ENCODE data around the gene FANCC. TPM values are rescaled to one million over a fixed set of nuclear protein-coding genes. Genes with fewer than 3 reads are reported as not detected.

FANCC gene
- total and polyA plus RNA-seq, 2 experiments from 2014 or later = 13.1 to 15.6 TPM

DNA sequence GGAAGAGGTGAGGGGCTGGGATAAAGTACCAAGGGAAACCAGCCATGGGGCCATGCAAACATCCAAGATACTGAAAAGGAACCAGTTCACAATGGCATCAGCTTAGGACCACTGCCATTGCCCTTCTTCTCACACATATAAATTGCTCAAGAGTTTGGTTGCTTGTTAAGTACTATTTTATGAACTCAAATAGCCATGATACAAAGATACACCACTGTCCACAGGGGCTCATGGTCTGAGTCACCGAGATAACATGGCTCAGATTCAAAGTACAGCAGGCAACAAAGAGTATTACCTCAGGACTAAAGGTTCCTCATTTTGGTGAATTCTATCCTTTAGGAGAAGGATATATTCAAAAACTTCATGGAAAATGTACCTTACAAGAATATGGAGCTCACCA, 55.6 kb downstream of the FANCC start:
- Histone ChIP-seq H3K27me3 (no peaks in the 10 kb centered on the region), H4K20me1 (ENCODE audit: insufficient read depth, poor library complexity, severe bottlenecking) (no peaks in the 10 kb centered on the region), H3K79me2 (peaks cover 68% of the 10 kb centered on the region), H3K9me2 (replicated peaks; ENCODE audit: insufficient read depth) (no peaks in the 10 kb centered on the region), H3K4me1 (ENCODE audit: insufficient read depth) (peaks cover 18% of the 10 kb centered on the region), H3K4me2 (peak overlapping the region; percentile 6), H3K27ac (peak overlapping the region; percentile 66), H2AFZ (no peak overlapping the region), H3K9me3 (ENCODE audit: low read depth) (no peaks in the 10 kb centered on the region), H3K4me3 (no peak overlapping the region), H3K36me3 (replicated peaks; ENCODE audit: insufficient read depth, low read depth) (no peaks in the 10 kb centered on the region)
- TF ChIP-seq, protein P1, sequence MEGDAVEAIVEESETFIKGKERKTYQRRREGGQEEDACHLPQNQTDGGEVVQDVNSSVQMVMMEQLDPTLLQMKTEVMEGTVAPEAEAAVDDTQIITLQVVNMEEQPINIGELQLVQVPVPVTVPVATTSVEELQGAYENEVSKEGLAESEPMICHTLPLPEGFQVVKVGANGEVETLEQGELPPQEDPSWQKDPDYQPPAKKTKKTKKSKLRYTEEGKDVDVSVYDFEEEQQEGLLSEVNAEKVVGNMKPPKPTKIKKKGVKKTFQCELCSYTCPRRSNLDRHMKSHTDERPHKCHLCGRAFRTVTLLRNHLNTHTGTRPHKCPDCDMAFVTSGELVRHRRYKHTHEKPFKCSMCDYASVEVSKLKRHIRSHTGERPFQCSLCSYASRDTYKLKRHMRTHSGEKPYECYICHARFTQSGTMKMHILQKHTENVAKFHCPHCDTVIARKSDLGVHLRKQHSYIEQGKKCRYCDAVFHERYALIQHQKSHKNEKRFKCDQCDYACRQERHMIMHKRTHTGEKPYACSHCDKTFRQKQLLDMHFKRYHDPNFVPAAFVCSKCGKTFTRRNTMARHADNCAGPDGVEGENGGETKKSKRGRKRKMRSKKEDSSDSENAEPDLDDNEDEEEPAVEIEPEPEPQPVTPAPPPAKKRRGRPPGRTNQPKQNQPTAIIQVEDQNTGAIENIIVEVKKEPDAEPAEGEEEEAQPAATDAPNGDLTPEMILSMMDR (IDR thresholded peaks at IDR 0.05; ENCODE audit: poor library complexity) = no peak
- no peak for TF ChIP-seq EZH2phosphoT487 (IDR thresholded peaks at IDR 0.05; ENCODE audit: low read depth, severe bottlenecking, unreplicated experiment)
- no peak for TF ChIP-seq EZH2 (IDR thresholded peaks at IDR 0.05; ENCODE audit: borderline replicate concordance)
- peak; percentile 34 for DNase-seq (ENCODE audit: low spot score)
- 72% methylated on average over 1 of the region's 1 CpG for WGBS (ENCODE audit: low lambda C conversion rate, missing lambda C conversion rate)

DNA sequence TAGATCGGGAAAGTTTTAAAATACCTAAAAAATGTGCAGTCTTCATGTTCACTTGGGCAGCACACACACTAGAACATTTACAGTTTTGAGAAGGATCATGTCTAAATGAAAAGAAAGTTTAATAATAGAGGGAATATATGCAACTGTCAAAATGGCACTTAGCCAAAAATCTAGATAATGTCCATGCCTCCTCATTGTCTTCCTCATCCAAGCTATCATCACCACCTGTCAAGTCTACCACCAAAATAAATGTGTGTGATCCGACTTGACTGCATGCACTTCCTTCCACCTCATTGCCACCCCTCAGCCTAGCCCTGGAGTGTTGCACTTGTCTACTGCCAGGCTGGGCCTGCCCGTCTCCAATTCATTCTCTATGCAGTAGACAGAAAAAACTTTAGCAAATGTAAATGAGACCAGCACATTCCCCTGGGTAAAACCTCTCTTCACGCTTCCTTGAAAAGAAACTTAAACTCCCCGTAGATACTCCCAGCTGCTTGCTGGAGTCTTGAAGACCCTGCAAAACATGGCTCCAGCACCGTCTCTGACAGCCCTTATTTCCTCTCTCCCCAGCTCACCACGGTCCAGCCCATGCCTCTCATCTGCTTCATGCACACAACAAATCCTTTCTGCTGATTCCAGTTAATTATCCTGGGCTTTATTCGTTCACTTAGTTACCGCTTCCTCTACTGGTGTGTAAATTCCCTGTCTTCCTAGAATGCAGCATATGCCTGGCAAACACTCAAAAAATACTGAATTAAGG, 66.9 kb downstream of the FANCC start:
- Histone ChIP-seq H3K27ac (no peak overlapping the region), H2AFZ (no peak overlapping the region), H3K27me3 (no peaks in the 10 kb centered on the region), H3K4me3 (no peak overlapping the region), H4K20me1 (ENCODE audit: insufficient read depth, poor library complexity, severe bottlenecking) (no peaks in the 10 kb centered on the region), H3K4me1 (ENCODE audit: insufficient read depth) (no peaks in the 10 kb centered on the region), H3K4me2 (no peak overlapping the region), H3K9me3 (ENCODE audit: low read depth) (no peaks in the 10 kb centered on the region), H3K36me3 (replicated peaks; ENCODE audit: insufficient read depth, low read depth) (no peaks in the 10 kb centered on the region), H3K79me2 (peaks cover 7% of the 10 kb centered on the region), H3K9me2 (replicated peaks; ENCODE audit: insufficient read depth) (no peaks in the 10 kb centered on the region)
- no peak for DNase-seq (ENCODE audit: low spot score)
- no peak for TF ChIP-seq EZH2 (IDR thresholded peaks at IDR 0.05; ENCODE audit: borderline replicate concordance)
- TF ChIP-seq EZH2phosphoT487 (IDR thresholded peaks at IDR 0.05; ENCODE audit: low read depth, severe bottlenecking, unreplicated experiment) = no peak
- TF ChIP-seq, protein P1 (IDR thresholded peaks at IDR 0.05; ENCODE audit: poor library complexity) = no peak
- WGBS (ENCODE audit: low lambda C conversion rate, missing lambda C conversion rate) = 78% methylated on average over 9 of the region's 9 CpGs

DNA sequence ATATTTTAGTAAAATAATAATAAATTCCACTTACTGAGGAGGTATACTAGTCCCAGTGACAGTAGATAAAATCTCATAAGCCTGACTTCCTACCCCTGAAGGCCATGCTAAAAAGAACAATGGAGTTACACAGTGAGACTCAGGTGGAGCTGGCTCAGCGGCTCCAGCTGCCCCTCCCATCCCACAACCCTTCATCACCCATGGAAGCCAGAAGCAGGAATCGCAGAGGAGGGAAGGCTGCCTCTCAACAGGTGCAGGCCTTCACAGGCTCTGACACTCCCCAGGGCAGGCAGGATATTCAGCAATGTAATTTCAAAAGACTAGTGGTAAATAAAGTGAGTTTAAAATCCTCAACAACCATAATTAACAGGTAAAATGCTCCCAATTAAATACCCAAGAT, 67.5 kb downstream of the FANCC start:
- H3K4me3 ChIP-seq = no peak overlapping the region
- peaks cover 7% of the 10 kb centered on the region for H3K79me2 ChIP-seq
- no peaks in the 10 kb centered on the region for H3K9me3 ChIP-seq (ENCODE audit: low read depth)
- H3K36me3 ChIP-seq (replicated peaks; ENCODE audit: insufficient read depth, low read depth) = no peaks in the 10 kb centered on the region
- no peaks in the 10 kb centered on the region for H3K4me1 ChIP-seq (ENCODE audit: insufficient read depth)
- H3K4me2 ChIP-seq = no peak overlapping the region
- H2AFZ ChIP-seq = no peak overlapping the region
- H3K27ac ChIP-seq = no peak overlapping the region
- H3K27me3 ChIP-seq = no peaks in the 10 kb centered on the region
- 56% methylated on average over 2 of the region's 2 CpGs for WGBS (ENCODE audit: low lambda C conversion rate, missing lambda C conversion rate)
- TF ChIP-seq EZH2 (IDR thresholded peaks at IDR 0.05; ENCODE audit: borderline replicate concordance) = no peak
- TF ChIP-seq, protein P1 (IDR thresholded peaks at IDR 0.05; ENCODE audit: poor library complexity) = no peak
- TF ChIP-seq EZH2phosphoT487 (IDR thresholded peaks at IDR 0.05; ENCODE audit: low read depth, severe bottlenecking, unreplicated experiment) = no peak
- no peak for DNase-seq (ENCODE audit: low spot score)
- H4K20me1 ChIP-seq (ENCODE audit: insufficient read depth, poor library complexity, severe bottlenecking) = no peaks in the 10 kb centered on the region
- H3K9me2 ChIP-seq (replicated peaks; ENCODE audit: insufficient read depth) = no peaks in the 10 kb centered on the region
